K562 (cell line): ENCODE data around the gene COL15A1. TPM values are rescaled to one million over a fixed set of nuclear protein-coding genes. Genes with fewer than 3 reads are reported as not detected.
A peak's percentile ranks its signal among the peaks of the same experiment; 100 is the strongest.

Experiments
- ADNP ChIP-seq: fragments of 200-800 bp; sonication (Bioruptor generic); IDR thresholded peaks from 2 replicates; pipeline ENCODE4 v1.6.1; 2016; ENCODE audit warnings: missing genetic modification characterization, missing compliant biosample characterization
- CBX2 ChIP-seq: fragments of 200-600 bp; sonication (generic); IDR thresholded peaks from one replicate; pipeline ENCODE4 v1.6.1; 2012; ENCODE audit warnings: mild to moderate bottlenecking, low read length, inconsistent platforms; ENCODE audit not compliant: insufficient read depth, poor library complexity, severe bottlenecking
- CSDE1 ChIP-seq, 2 experiments: fragments of 450-650 bp; IDR thresholded peaks; 2 replicates each; pipeline ENCODE4 v1.6.1; 2016; ENCODE audit warnings: mild to moderate bottlenecking in 1 of 2
- DNMT1 ChIP-seq: fragments of 450-650 bp; IDR thresholded peaks from 2 replicates; pipeline ENCODE4 v1.6.1; 2016; ENCODE audit warnings: antibody characterized with exemption, mild to moderate bottlenecking
- ETV5 ChIP-seq: sonication (generic); formaldehyde crosslinking; IDR thresholded peaks from 2 replicates; pipeline ENCODE4 v1.4.0; 2020; ENCODE audit warnings: low read depth, mild to moderate bottlenecking, missing genetic modification reagents
- HNRNPK ChIP-seq: fragments of 200-400 bp; formaldehyde crosslinking; IDR thresholded peaks from one replicate; pipeline ENCODE4 v1.6.1; 2018; ENCODE audit warnings: mild to moderate bottlenecking, low read depth, low read length; ENCODE audit not compliant: poor library complexity, severe bottlenecking
- JUN ChIP-seq, 2 experiments: sonication (generic) in 1 of 2; formaldehyde crosslinking in 1 of 2; IDR thresholded peaks; 2 replicates each; pipeline versions ENCODE4 v1.6.1 to v1.8.0; 2012 to 2022; ENCODE audit warnings: borderline replicate concordance in 2 of 2, mild to moderate bottlenecking in 2 of 2, improper control_type of control experiment in 1 of 2, low read depth in 1 of 2, low read length in 1 of 2, missing genetic modification reagents in 1 of 2
- KLF13 ChIP-seq: fragments of 450-650 bp; IDR thresholded peaks from 2 replicates; pipeline ENCODE4 v1.6.1; 2016; ENCODE audit warnings: missing genetic modification characterization, low read depth, mild to moderate bottlenecking, missing compliant biosample characterization, moderate library complexity, borderline replicate concordance
- MCM2 ChIP-seq: fragments of 450-650 bp; IDR thresholded peaks from 2 replicates; pipeline ENCODE4 v1.6.1; 2017; ENCODE audit warnings: low read depth, mild to moderate bottlenecking
- MXI1 ChIP-seq: IDR thresholded peaks from 2 replicates; pipeline ENCODE4 v1.6.1; 2011; ENCODE audit warnings: low read depth, mild to moderate bottlenecking, improper control_type of control experiment, low read length
- PTBP1 ChIP-seq: fragments of 200-400 bp; formaldehyde crosslinking; IDR thresholded peaks from 2 replicates; pipeline ENCODE4 v1.6.1; 2017; ENCODE audit warnings: low read depth, low read length
- TAL1 ChIP-seq: fragments of 450-650 bp; IDR thresholded peaks from 2 replicates; pipeline ENCODE4 v1.6.1; 2016; ENCODE audit warnings: mild to moderate bottlenecking
- ZNF644 ChIP-seq: fragments of 200-800 bp; sonication (Bioruptor generic); IDR thresholded peaks from 2 replicates; pipeline ENCODE4 v1.6.1; 2016; ENCODE audit warnings: low read depth, missing genetic modification characterization, missing compliant biosample characterization
- polyA plus RNA-seq, 8 experiments: library from polyadenylated mRNA; depleted of rRNA in 4 of 8; stranded (reverse) in 5 of 8; unstranded in 3 of 8; fragments of >200 nt; fragmentation: Nextera tagmentation in 2 of 8; fragmentation: Illumina TruSeq in 1 of 8; extraction: Ambion mirVana in 2 of 8; extraction: Trizol in 1 of 8; gene quantifications; 2 replicates each; pipeline versions ENCODE4 v1.2.1 to v1.2.3, GENCODE V29; 2011 to 2014; ENCODE audit warnings: inconsistent platforms in 1 of 8, missing spikeins in 1 of 8
- total RNA-seq, 7 experiments: library from RNA; depleted of rRNA in 6 of 7; stranded (reverse); fragments of >200 nt in 6 of 7; fragmentation: Illumina TruSeq in 2 of 7; extraction: Trizol in 2 of 7; gene quantifications; 2 replicates each; pipeline versions ENCODE4 v1.2.1 to v1.2.3, GENCODE V29; 2011 to 2021; ENCODE audit warnings: low replicate concordance in 1 of 7
- TF ChIP-seq, protein P1 (sequence below), 2 experiments: fragments of 450-650 bp in 1 of 2; IDR thresholded peaks; 2 replicates each; pipeline ENCODE4 v1.6.1; 2011 to 2017; ENCODE audit warnings: low read depth in 2 of 2, antibody characterized with exemption in 1 of 2, borderline replicate concordance in 1 of 2, low read length in 1 of 2, mild to moderate bottlenecking in 1 of 2, mixed read lengths in 1 of 2; ENCODE audit not compliant: control insufficient read depth in 1 of 2
- TF ChIP-seq, protein P2 (sequence below): fragments of 250-450 bp; sonication (Bioruptor Pico); IDR thresholded peaks from 2 replicates; pipeline ENCODE4 v1.4.0; 2020; ENCODE audit warnings: mild to moderate bottlenecking, moderate library complexity, borderline replicate concordance
- TF ChIP-seq, protein P3 (sequence below): fragments of 250-450 bp; sonication (Bioruptor Pico); IDR thresholded peaks from 2 replicates; pipeline ENCODE4 v1.5.0; 2021
- TF ChIP-seq, protein P4 (sequence below): fragments of 450-650 bp; IDR thresholded peaks from 2 replicates; pipeline ENCODE4 v1.6.1; 2016; ENCODE audit warnings: missing biosample characterization, missing genetic modification characterization

The COL15A1 gene
- total and polyA plus RNA-seq, 9 of the 15 experiments (the other 6 are each of a cell fraction or from before 2014, with no cell fraction given) = 0.46 to 5.1 (median 2.6) TPM

DNA sequence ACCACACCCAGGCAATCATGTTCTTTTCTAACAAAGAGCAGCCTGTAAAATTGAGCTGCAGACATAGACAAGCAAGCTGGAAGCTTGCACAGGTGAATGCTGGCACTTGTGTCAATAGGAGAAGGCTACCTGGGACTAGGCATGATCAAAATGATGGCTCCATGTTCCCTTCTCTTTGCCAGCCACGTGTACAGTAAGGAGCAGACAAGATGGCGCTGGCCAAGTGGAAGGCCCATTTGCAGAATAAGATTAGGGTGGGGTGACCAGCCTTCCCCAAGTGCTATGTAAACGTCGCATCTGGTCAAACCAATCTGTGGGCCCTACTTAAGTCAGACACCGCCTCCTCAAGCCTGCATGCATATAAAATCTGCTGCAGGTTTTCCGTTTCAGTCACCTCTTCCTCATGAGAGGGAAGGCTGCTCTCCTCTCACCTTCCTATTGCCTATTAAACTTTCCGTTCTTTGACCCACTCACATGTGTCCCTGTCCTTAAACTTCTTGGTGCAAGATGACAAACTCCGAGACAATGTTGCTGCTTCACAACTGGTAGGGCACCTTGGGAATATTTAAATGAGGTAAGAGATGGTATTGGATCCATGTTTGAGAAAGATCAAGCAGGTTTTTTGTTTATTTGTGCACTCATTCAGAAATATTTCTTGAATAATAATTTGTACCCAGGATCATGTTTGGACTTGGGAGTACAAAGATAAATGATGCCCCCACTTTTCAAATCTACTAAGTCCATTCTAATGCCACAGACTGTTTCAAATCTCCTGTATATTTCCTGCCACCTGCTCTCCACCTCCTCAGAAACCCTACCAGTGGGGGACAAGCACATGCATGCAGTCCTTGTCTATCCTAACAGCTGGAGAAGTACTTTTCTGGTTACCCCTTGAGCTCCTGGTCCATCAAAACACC lies 130.5 kb downstream of the COL15A1 start (continued):
- TF ChIP-seq KLF13 (tag) (peak; percentile 42; the same call in 1 of the 2 replicates), ETV5 (CRISPR knock-in tag) (no peak), CBX2 (no peak), JUN (IDR thresholded peaks at IDR 0.05; ENCODE audit: borderline replicate concordance, low read depth, low read length) (no peak), JUN (CRISPR knock-in tag; IDR thresholded peaks at IDR 0.05; ENCODE audit: borderline replicate concordance) (no peak), PTBP1 (peak; percentile 57; the same call in 1 of the 2 replicates), CSDE1 (IDR thresholded peaks at IDR 0.05) (peak in 1 of 2 experiments; percentile 82; a peak in 2 of 4 replicates), ADNP (tag) (no peak), HNRNPK (no peak), DNMT1 (no peak), TAL1 (no peak), MCM2 (no peak), MXI1 (no peak), ZNF644 (tag) (peak; percentile 79; the same call in 1 of the 2 replicates)
- TF ChIP-seq, protein P1, sequence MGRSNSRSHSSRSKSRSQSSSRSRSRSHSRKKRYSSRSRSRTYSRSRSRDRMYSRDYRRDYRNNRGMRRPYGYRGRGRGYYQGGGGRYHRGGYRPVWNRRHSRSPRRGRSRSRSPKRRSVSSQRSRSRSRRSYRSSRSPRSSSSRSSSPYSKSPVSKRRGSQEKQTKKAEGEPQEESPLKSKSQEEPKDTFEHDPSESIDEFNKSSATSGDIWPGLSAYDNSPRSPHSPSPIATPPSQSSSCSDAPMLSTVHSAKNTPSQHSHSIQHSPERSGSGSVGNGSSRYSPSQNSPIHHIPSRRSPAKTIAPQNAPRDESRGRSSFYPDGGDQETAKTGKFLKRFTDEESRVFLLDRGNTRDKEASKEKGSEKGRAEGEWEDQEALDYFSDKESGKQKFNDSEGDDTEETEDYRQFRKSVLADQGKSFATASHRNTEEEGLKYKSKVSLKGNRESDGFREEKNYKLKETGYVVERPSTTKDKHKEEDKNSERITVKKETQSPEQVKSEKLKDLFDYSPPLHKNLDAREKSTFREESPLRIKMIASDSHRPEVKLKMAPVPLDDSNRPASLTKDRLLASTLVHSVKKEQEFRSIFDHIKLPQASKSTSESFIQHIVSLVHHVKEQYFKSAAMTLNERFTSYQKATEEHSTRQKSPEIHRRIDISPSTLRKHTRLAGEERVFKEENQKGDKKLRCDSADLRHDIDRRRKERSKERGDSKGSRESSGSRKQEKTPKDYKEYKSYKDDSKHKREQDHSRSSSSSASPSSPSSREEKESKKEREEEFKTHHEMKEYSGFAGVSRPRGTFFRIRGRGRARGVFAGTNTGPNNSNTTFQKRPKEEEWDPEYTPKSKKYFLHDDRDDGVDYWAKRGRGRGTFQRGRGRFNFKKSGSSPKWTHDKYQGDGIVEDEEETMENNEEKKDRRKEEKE (IDR thresholded peaks at IDR 0.05; ENCODE audit: borderline replicate concordance in 1 of 2, control insufficient read depth in 1 of 2, low read depth in 2 of 2, low read length in 1 of 2) = peak in 1 of 2 experiments; percentile 21; a peak in 1 of 4 replicates
- TF ChIP-seq, protein P2, sequence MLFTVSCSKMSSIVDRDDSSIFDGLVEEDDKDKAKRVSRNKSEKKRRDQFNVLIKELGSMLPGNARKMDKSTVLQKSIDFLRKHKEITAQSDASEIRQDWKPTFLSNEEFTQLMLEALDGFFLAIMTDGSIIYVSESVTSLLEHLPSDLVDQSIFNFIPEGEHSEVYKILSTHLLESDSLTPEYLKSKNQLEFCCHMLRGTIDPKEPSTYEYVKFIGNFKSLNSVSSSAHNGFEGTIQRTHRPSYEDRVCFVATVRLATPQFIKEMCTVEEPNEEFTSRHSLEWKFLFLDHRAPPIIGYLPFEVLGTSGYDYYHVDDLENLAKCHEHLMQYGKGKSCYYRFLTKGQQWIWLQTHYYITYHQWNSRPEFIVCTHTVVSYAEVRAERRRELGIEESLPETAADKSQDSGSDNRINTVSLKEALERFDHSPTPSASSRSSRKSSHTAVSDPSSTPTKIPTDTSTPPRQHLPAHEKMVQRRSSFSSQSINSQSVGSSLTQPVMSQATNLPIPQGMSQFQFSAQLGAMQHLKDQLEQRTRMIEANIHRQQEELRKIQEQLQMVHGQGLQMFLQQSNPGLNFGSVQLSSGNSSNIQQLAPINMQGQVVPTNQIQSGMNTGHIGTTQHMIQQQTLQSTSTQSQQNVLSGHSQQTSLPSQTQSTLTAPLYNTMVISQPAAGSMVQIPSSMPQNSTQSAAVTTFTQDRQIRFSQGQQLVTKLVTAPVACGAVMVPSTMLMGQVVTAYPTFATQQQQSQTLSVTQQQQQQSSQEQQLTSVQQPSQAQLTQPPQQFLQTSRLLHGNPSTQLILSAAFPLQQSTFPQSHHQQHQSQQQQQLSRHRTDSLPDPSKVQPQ (CRISPR knock-in tag) = peak; percentile 83
- TF ChIP-seq, protein P3, sequence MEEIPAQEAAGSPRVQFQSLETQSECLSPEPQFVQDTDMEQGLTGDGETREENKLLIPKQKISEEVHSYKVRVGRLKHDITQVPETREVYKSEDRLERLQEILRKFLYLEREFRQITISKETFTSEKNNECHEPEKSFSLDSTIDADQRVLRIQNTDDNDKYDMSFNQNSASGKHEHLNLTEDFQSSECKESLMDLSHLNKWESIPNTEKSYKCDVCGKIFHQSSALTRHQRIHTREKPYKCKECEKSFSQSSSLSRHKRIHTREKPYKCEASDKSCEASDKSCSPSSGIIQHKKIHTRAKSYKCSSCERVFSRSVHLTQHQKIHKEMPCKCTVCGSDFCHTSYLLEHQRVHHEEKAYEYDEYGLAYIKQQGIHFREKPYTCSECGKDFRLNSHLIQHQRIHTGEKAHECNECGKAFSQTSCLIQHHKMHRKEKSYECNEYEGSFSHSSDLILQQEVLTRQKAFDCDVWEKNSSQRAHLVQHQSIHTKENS (CRISPR knock-in tag) = 0 out of 2 replicates have a peak, but pooled peaks have one; percentile 71
- TF ChIP-seq, protein P4, sequence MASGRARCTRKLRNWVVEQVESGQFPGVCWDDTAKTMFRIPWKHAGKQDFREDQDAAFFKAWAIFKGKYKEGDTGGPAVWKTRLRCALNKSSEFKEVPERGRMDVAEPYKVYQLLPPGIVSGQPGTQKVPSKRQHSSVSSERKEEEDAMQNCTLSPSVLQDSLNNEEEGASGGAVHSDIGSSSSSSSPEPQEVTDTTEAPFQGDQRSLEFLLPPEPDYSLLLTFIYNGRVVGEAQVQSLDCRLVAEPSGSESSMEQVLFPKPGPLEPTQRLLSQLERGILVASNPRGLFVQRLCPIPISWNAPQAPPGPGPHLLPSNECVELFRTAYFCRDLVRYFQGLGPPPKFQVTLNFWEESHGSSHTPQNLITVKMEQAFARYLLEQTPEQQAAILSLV (tag) = peak; percentile 45
